K562 (cell line): Measurements from ENCODE around the gene SLC6A13. TPM values are rescaled to one million over a fixed set of nuclear protein-coding genes. Genes with fewer than 3 reads are reported as not detected.

Source experiments
- ATAC-seq: fragments of 200-7000 bp; cut with Tn5 transposase; 3 replicates; pipeline ENCODE4 v1.9.1; 2020; ENCODE audit warnings: moderate library complexity
- BruUV-seq: library from RNA; stranded (reverse); fragments of 400-500 nt; replicated peaks from 2 replicates; lab custom pipeline; 2021; lab: Mats Ljungman, UMichigan
- CTCF ChIA-PET: fragments of 300-600 bp; formaldehyde crosslinking; extraction: SDS; loops from one replicate; lab custom pipeline; 2021; ENCODE audit warnings: low intra/inter-chr PET ratio; lab: Yijun Ruan, JAX
- POLR2A ChIA-PET: fragments of 300-600, 350-650 bp; sonication (Branson Sonifier 250); formaldehyde crosslinking; extraction: SDS; loops from one replicate; lab custom pipeline; 2021; ENCODE audit warnings: antibody characterized with exemption, inconsistent platforms; lab: Yijun Ruan, JAX
- DNase-seq, 4 experiments: peaks; one replicate each; pipeline versions ENCODE4 v3.0.0 to v3.0.0-alpha.2; 2011 to 2018; ENCODE audit warnings: low spot score in 3 of 4, mixed read lengths in 3 of 4; ENCODE audit errors: extremely low read depth in 1 of 4
- FAIRE-seq: peaks from 2 replicates; lab custom pipeline; 2011; peaks lifted over from hg19 to GRCh38; lab: Jason Lieb, UNC
- H2AFZ ChIP-seq: 2 replicates; pipeline ENCODE4 v1.6.0; 2011; ENCODE audit warnings: low read depth, low read length, control low read depth, inconsistent platforms
- H3K27ac ChIP-seq: fragments of 200-600 bp; 3 replicates; pipeline ENCODE4 v1.8.0; 2011; ENCODE audit warnings: low read depth, mild to moderate bottlenecking, control low read depth, inconsistent platforms, low read length, moderate library complexity, mixed read lengths; ENCODE audit errors: extremely low read depth
- H3K27me3 ChIP-seq, 2 experiments: fragments of 300-600 bp in 1 of 2; 2 replicates in 1 of 2; 3 replicates in 1 of 2; pipeline versions ENCODE4 v1.6.0 to v1.8.0; 2011; ENCODE audit warnings: inconsistent platforms in 2 of 2, low read length in 2 of 2, mild to moderate bottlenecking in 1 of 2, mixed read lengths in 1 of 2, moderate library complexity in 1 of 2; ENCODE audit not compliant: control insufficient read depth in 2 of 2, insufficient read depth in 2 of 2
- H3K36me3 ChIP-seq: fragments of 300-600 bp; 3 replicates; pipeline ENCODE4 v1.8.0; 2011; ENCODE audit warnings: mild to moderate bottlenecking, low read length, inconsistent platforms; ENCODE audit not compliant: control insufficient read depth, insufficient read depth
- H3K4me1 ChIP-seq, 2 experiments: fragments of 200-600 bp in 1 of 2; replicated peaks in 1 of 2; 2 replicates in 1 of 2; 3 replicates in 1 of 2; pipeline versions ENCODE4 v1.5.1 to v1.8.0; 2011; ENCODE audit warnings: inconsistent platforms in 2 of 2, low read length in 2 of 2, mild to moderate bottlenecking in 1 of 2, mixed read lengths in 1 of 2, moderate library complexity in 1 of 2; ENCODE audit not compliant: control insufficient read depth in 2 of 2, insufficient read depth in 2 of 2
- H3K4me2 ChIP-seq: 2 replicates; pipeline ENCODE4 v1.6.1; 2011; ENCODE audit warnings: low read length, control low read depth, inconsistent platforms, mixed read lengths; ENCODE audit not compliant: insufficient read depth
- H3K4me3 ChIP-seq: fragments of 200-600 bp; sonication (generic), shearing (Covaris generic); 2 replicates; pipeline ENCODE4 v1.5.1; 2016; ENCODE audit warnings: control low read depth, inconsistent platforms
- H3K79me2 ChIP-seq: fragments of 200-600 bp; 3 replicates; pipeline ENCODE4 v1.8.0; 2011; ENCODE audit warnings: low read length, inconsistent platforms; ENCODE audit not compliant: control insufficient read depth, insufficient read depth
- H3K9ac ChIP-seq, 2 experiments: 2 replicates each; pipeline versions ENCODE4 v1.6.0 to v1.6.1; 2011; ENCODE audit warnings: low read depth in 2 of 2, low read length in 2 of 2, control low read depth in 1 of 2, inconsistent platforms in 1 of 2, mild to moderate bottlenecking in 1 of 2, mixed read lengths in 1 of 2; ENCODE audit not compliant: insufficient read depth in 1 of 2
- H3K9me1 ChIP-seq: one replicate; pipeline ENCODE4 v1.6.0; 2011; ENCODE audit warnings: inconsistent platforms, mild to moderate bottlenecking, low read length, moderate library complexity; ENCODE audit not compliant: control insufficient read depth, insufficient read depth
- H3K9me3 ChIP-seq: replicated peaks from 2 replicates; pipeline ENCODE4 v1.5.1; 2011; ENCODE audit warnings: low read depth, low read length, inconsistent platforms; ENCODE audit not compliant: control insufficient read depth, insufficient read depth
- H4K20me1 ChIP-seq: replicated peaks from 2 replicates; pipeline ENCODE4 v1.6.1; 2011; ENCODE audit warnings: low read length, inconsistent platforms, mixed read lengths; ENCODE audit not compliant: control insufficient read depth, insufficient read depth
- ARID1B ChIP-seq: fragments of 450-650 bp; IDR thresholded peaks from 2 replicates; pipeline ENCODE4 v1.6.1; 2016; ENCODE audit warnings: antibody characterized with exemption, mild to moderate bottlenecking, inconsistent platforms
- CBX3 ChIP-seq, 2 experiments: IDR thresholded peaks; 1 replicate in 1 of 2; 2 replicates in 1 of 2; pipeline ENCODE4 v1.6.1; 2012; ENCODE audit warnings: inconsistent platforms in 2 of 2, low read length in 2 of 2, borderline replicate concordance in 1 of 2, control low read depth in 1 of 2
- ETV6 ChIP-seq, 3 experiments: fragments of 150-350 bp in 1 of 3; sonication (generic) in 1 of 3; formaldehyde crosslinking in 1 of 3; IDR thresholded peaks; 2 replicates each; pipeline versions ENCODE4 v1.6.1 to v1.8.0; 2014 to 2022; ENCODE audit warnings: borderline replicate concordance in 2 of 3, low read depth in 2 of 3, antibody characterized with exemption in 1 of 3, low read length in 1 of 3, mild to moderate bottlenecking in 1 of 3, missing genetic modification reagents in 1 of 3
- HDAC6 ChIP-seq: IDR thresholded peaks from 2 replicates; pipeline ENCODE4 v1.6.1; 2012; ENCODE audit warnings: low read depth, mild to moderate bottlenecking, control low read depth, inconsistent platforms, low read length, moderate library complexity
- HMBOX1 ChIP-seq: sonication (generic); IDR thresholded peaks from 2 replicates; pipeline ENCODE4 v1.6.1; 2016
- MEF2D ChIP-seq: conservative IDR thresholded peaks from 2 replicates; pipeline ENCODE4 v1.6.1; 2016; ENCODE audit warnings: low read depth, missing genetic modification characterization, missing compliant biosample characterization
- MXD1 ChIP-seq: fragments of 250-450 bp; sonication (Bioruptor Pico); IDR thresholded peaks from 2 replicates; pipeline ENCODE4 v1.8.0; 2021; ENCODE audit warnings: borderline replicate concordance, mild to moderate bottlenecking, moderate library complexity; ENCODE audit not compliant: poor library complexity, severe bottlenecking
- PHB ChIP-seq: fragments of 250-450 bp; sonication (Bioruptor Pico); IDR thresholded peaks from 2 replicates; pipeline ENCODE4 v1.5.0; 2021
- PTBP1 ChIP-seq: fragments of 200-400 bp; formaldehyde crosslinking; IDR thresholded peaks from 2 replicates; pipeline ENCODE4 v1.6.1; 2017; ENCODE audit warnings: low read depth, low read length
- RFX5 ChIP-seq: IDR thresholded peaks from 2 replicates; pipeline ENCODE4 v1.6.1; 2011; ENCODE audit warnings: low read depth, mild to moderate bottlenecking, improper control_type of control experiment, low read length
- SETDB1 ChIP-seq: IDR thresholded peaks from one replicate; pipeline ENCODE4 v1.6.1; 2012; ENCODE audit warnings: low read length, control low read depth, inconsistent platforms
- SIN3B ChIP-seq: fragments of 450-650 bp; IDR thresholded peaks from 2 replicates; pipeline ENCODE4 v1.6.1; 2017; ENCODE audit warnings: low read depth, mild to moderate bottlenecking, moderate library complexity
- SMARCA4 ChIP-seq: fragments of 450-650 bp; IDR thresholded peaks from 2 replicates; pipeline ENCODE4 v1.6.1; 2016
- SMARCC2 ChIP-seq: fragments of 450-650 bp; IDR thresholded peaks from 2 replicates; pipeline ENCODE4 v1.6.1; 2017; ENCODE audit warnings: antibody characterized with exemption, moderate library complexity, mild to moderate bottlenecking, low read depth
- SNAPC5 ChIP-seq: fragments of 250-450 bp; sonication (Bioruptor Pico); IDR thresholded peaks from 2 replicates; pipeline ENCODE4 v1.8.0; 2021; ENCODE audit warnings: moderate library complexity, mild to moderate bottlenecking, inconsistent platforms
- TBL1XR1 ChIP-seq, 2 experiments: IDR thresholded peaks; 2 replicates each; pipeline ENCODE4 v1.6.1; 2012; ENCODE audit warnings: improper control_type of control experiment in 2 of 2, low read length in 2 of 2, mild to moderate bottlenecking in 1 of 2
- ZBTB33 ChIP-seq: sonication (generic); formaldehyde crosslinking; IDR thresholded peaks from 2 replicates; pipeline ENCODE4 v1.8.1; 2023; ENCODE audit warnings: mild to moderate bottlenecking, missing genetic modification reagents
- ZNF431 ChIP-seq: sonication (generic); formaldehyde crosslinking; IDR thresholded peaks from 2 replicates; pipeline ENCODE4 v1.8.0; 2022; ENCODE audit warnings: mild to moderate bottlenecking, missing genetic modification reagents
- WGBS: fragments of 100-300 bp; shearing (Covaris generic); methylation state at CpG from one replicate; pipeline ENCODE4 v1.1.6; 2016; ENCODE audit warnings: low coverage, mixed read lengths; ENCODE audit not compliant: insufficient coverage; ENCODE audit errors: missing lambda C conversion rate; 5-methylcytosine and 5-hydroxymethylcytosine counted together
- in situ Hi-C: fragments of 300-500 bp; cut with MboI; formaldehyde crosslinking; loops from 4 replicates; pipeline ENCODE4 v1.15.0; 2018; ENCODE audit warnings: inconsistent platforms, mixed read lengths
- intact Hi-C: fragments of 100-400 bp; cut with micrococcal nuclease; formaldehyde crosslinking; loops from 2 replicates; pipeline ENCODE4 v1.14.2; 2022
- polyA plus RNA-seq, 8 experiments: library from polyadenylated mRNA; depleted of rRNA in 4 of 8; stranded (reverse) in 5 of 8; unstranded in 3 of 8; fragments of >200 nt; fragmentation: Nextera tagmentation in 2 of 8; fragmentation: Illumina TruSeq in 1 of 8; extraction: Ambion mirVana in 2 of 8; extraction: Trizol in 1 of 8; gene quantifications; 2 replicates each; pipeline versions ENCODE4 v1.2.1 to v1.2.3, GENCODE V29; 2011 to 2014; ENCODE audit warnings: inconsistent platforms in 1 of 8, missing spikeins in 1 of 8
- total RNA-seq, 7 experiments: library from RNA; depleted of rRNA in 6 of 7; stranded (reverse); fragments of >200 nt in 6 of 7; fragmentation: Illumina TruSeq in 2 of 7; extraction: Trizol in 2 of 7; gene quantifications; 2 replicates each; pipeline versions ENCODE4 v1.2.1 to v1.2.3, GENCODE V29; 2011 to 2021; ENCODE audit warnings: low replicate concordance in 1 of 7

Gene SLC6A13
- total and polyA plus RNA-seq, 9 of the 15 experiments (the other 6 are each of a cell fraction or from before 2014, with no cell fraction given) = 0.06 to 0.33 (median 0.22) TPM; not detected in 4

GRCh38 chr12:240566-240965, 22.1 kb downstream of the SLC6A13 start (continued):
- TF ChIP-seq HDAC6 (no peak), MXD1 (no peak), ZBTB33 (CRISPR knock-in tag) (no peak), SMARCA4 (no peak), PTBP1 (no peak), SIN3B (no peak), SETDB1 (no peak), RFX5 (no peak)

GRCh38 chr12:238736-239398, 23.8 kb downstream of the SLC6A13 start:
- Histone ChIP-seq H3K27ac (no peak overlapping the region), H3K36me3 (no peaks in the 10 kb centered on the region), H3K79me2 (no peaks in the 10 kb centered on the region), H3K9me1 (no peaks in the 10 kb centered on the region), H2AFZ (no peak overlapping the region), H3K9me3 (0 out of 2 replicates have a peak, but pooled peaks cover 1% of the 10 kb centered on the region), H3K4me3 (no peak overlapping the region), H4K20me1 (no peaks in the 10 kb centered on the region), H3K9ac (no peak overlapping the region), H3K4me2 (no peak overlapping the region), H3K4me1 (no peaks in the 10 kb centered on the region; a peak in 1 of 5 replicates), H3K27me3 (peaks cover 8 to 28% of the 10 kb centered on the region in 2 experiments; a peak in 4 of 5 replicates)
- no peak for DNase-seq
- intact Hi-C loops (no loop called here), in situ Hi-C loops (no loop called here)
- ATAC-seq = no peak
- 2% methylated on average over 13 of the region's 19 CpGs for WGBS
- FAIRE-seq = no peak
- ChIA-PET POLR2A (no interaction called here), CTCF (no interaction called here)
- BruUV-seq = no TSS peak
- TF ChIP-seq MEF2D (tag) (no peak), HMBOX1 (no peak), ARID1B (no peak), PHB (CRISPR knock-in tag) (no peak), RFX5 (no peak), ZNF431 (CRISPR knock-in tag) (no peak), SMARCC2 (no peak), ETV6 (IDR thresholded peaks at IDR 0.05; ENCODE audit: borderline replicate concordance in 1 of 2, low read depth in 2 of 2, low read length in 1 of 2) (no peak), ETV6 (CRISPR knock-in tag; IDR thresholded peaks at IDR 0.05; ENCODE audit: borderline replicate concordance) (no peak), TBL1XR1 (IDR thresholded peaks at IDR 0.05; ENCODE audit: low read length in 2 of 2) (no peak), CBX3 (IDR thresholded peaks at IDR 0.05; ENCODE audit: borderline replicate concordance in 1 of 2, low read length in 2 of 2) (no peak), SNAPC5 (CRISPR knock-in tag) (no peak), HDAC6 (no peak), SIN3B (no peak)
